HepG2 (cell line): ENCODE measurements around the gene AP2S1. TPM values are rescaled to one million over a fixed set of nuclear protein-coding genes. Genes with fewer than 3 reads are reported as not detected.

Source experiments
- ATAC-seq: fragments of 200-7000 bp; cut with Tn5 transposase; 3 replicates; pipeline ENCODE4 v1.9.1; 2020; ENCODE audit warnings: mild to moderate bottlenecking, moderate library complexity
- BruUV-seq: library from RNA; stranded (reverse); fragments of 400-500 nt; replicated peaks from 2 replicates; lab custom pipeline; 2021; lab: Mats Ljungman, UMichigan
- CTCF ChIA-PET: fragments of 300-600 bp; formaldehyde crosslinking; extraction: SDS; loops from one replicate; lab custom pipeline; 2021; ENCODE audit warnings: low total read pairs, inconsistent platforms, low intra/inter-chr PET ratio; lab: Yijun Ruan, JAX
- POLR2A ChIA-PET: fragments of 350-600 bp; sonication (Branson Sonifier 250); formaldehyde crosslinking; loops from one replicate; lab custom pipeline; 2020; ENCODE audit warnings: antibody characterized with exemption, inconsistent platforms; lab: Yijun Ruan, JAX
- DNase-seq: peaks from one replicate; pipeline ENCODE4 v3.0.0-alpha.2; 2015; ENCODE audit warnings: low spot score
- FAIRE-seq: peaks from 3 replicates; lab custom pipeline; 2011; peaks lifted over from hg19 to GRCh38; lab: Jason Lieb, UNC
- H2AFZ ChIP-seq: one replicate; pipeline ENCODE4 v1.6.1; 2011; ENCODE audit warnings: low read length, inconsistent platforms
- H3K27ac ChIP-seq: fragments of 300-600 bp; 3 replicates; pipeline ENCODE4 v1.8.0; 2011; ENCODE audit warnings: mixed run types, mild to moderate bottlenecking, mixed read lengths, low read length, inconsistent platforms; ENCODE audit not compliant: insufficient read depth; ENCODE audit errors: extremely low read length
- H3K27me3 ChIP-seq, 2 experiments: fragments of 200-600 bp in 1 of 2; 2 replicates in 1 of 2; 3 replicates in 1 of 2; pipeline versions ENCODE4 v1.6.0 to v1.8.0; 2011; ENCODE audit warnings: low read length in 2 of 2, mild to moderate bottlenecking in 2 of 2, moderate library complexity in 2 of 2, inconsistent platforms in 1 of 2; ENCODE audit not compliant: insufficient read depth in 2 of 2, control insufficient read depth in 1 of 2
- H3K36me3 ChIP-seq, 2 experiments: fragments of 200-600 bp in 1 of 2; replicated peaks in 1 of 2; 2 replicates in 1 of 2; 3 replicates in 1 of 2; pipeline versions ENCODE4 v1.5.1 to v1.8.0; 2011; ENCODE audit warnings: low read length in 2 of 2, inconsistent platforms in 1 of 2; ENCODE audit not compliant: insufficient read depth in 2 of 2, control insufficient read depth in 1 of 2
- H3K4me1 ChIP-seq: 2 replicates; pipeline ENCODE4 v1.5.1; 2012; ENCODE audit warnings: low read length, inconsistent platforms; ENCODE audit not compliant: insufficient read depth
- H3K4me2 ChIP-seq: 2 replicates; pipeline ENCODE4 v1.6.0; 2011; ENCODE audit warnings: low read depth, low read length, inconsistent platforms
- H3K4me3 ChIP-seq, 3 experiments: fragments of 200-600 bp in 1 of 3; sonication (generic), shearing (Covaris generic) in 1 of 3; replicated peaks in 1 of 3; 2 replicates each; pipeline ENCODE4 v1.5.1; 2011 to 2016; ENCODE audit warnings: low read length in 3 of 3, inconsistent platforms in 2 of 3, low read depth in 2 of 3, mild to moderate bottlenecking in 2 of 3, control low read depth in 1 of 3, mixed read lengths in 1 of 3; ENCODE audit not compliant: insufficient read depth in 1 of 3
- H3K79me2 ChIP-seq: one replicate; pipeline ENCODE4 v1.6.1; 2011; ENCODE audit warnings: low read length, inconsistent platforms; ENCODE audit not compliant: insufficient read depth
- H3K9ac ChIP-seq: 2 replicates; pipeline ENCODE4 v1.6.0; 2011; ENCODE audit warnings: mild to moderate bottlenecking, low read depth, low read length, inconsistent platforms; ENCODE audit not compliant: insufficient read depth
- H3K9me3 ChIP-seq: 2 replicates; pipeline ENCODE4 v1.5.1; 2012; ENCODE audit warnings: mild to moderate bottlenecking, low read length
- H4K20me1 ChIP-seq: 2 replicates; pipeline ENCODE4 v1.6.0; 2011; ENCODE audit warnings: inconsistent platforms, mild to moderate bottlenecking, low read length, moderate library complexity; ENCODE audit not compliant: insufficient read depth
- CEBPB ChIP-seq: IDR thresholded peaks from 2 replicates; pipeline ENCODE4 v1.6.1; 2011; ENCODE audit warnings: low read depth, low read length, improper control_type of control experiment, borderline replicate concordance
- CENPX ChIP-seq: sonication (generic); formaldehyde crosslinking; IDR thresholded peaks from 2 replicates; pipeline ENCODE4 v1.9.0; 2021; ENCODE audit warnings: mild to moderate bottlenecking, missing genetic modification reagents, moderate library complexity
- ZFX ChIP-seq: sonication (generic); formaldehyde crosslinking; IDR thresholded peaks from 2 replicates; pipeline ENCODE4 v1.4.0; 2020; ENCODE audit warnings: mild to moderate bottlenecking, low read depth, missing genetic modification reagents, moderate library complexity
- WGBS: methylation state at CpG from one replicate; pipeline ENCODE4 v1.1.6; 2017; ENCODE audit warnings: low lambda C conversion rate; 5-methylcytosine and 5-hydroxymethylcytosine counted together
- in situ Hi-C: cut with HindIII; loops from 2 replicates; pipeline ENCODE4 v1.10.0; 2017; ENCODE audit warnings: low pct_unique_long_range_greater_than_20kb; ENCODE audit not compliant: extremely low pct_ligation_motif_present
- intact Hi-C: fragments of 100-400 bp; cut with micrococcal nuclease; formaldehyde crosslinking; loops from one replicate; pipeline ENCODE4 v1.10.0; 2022; ENCODE audit not compliant: unreplicated experiment
- polyA plus RNA-seq, 8 experiments: library from polyadenylated mRNA; depleted of rRNA in 3 of 8; stranded (reverse) in 7 of 8; unstranded in 1 of 8; fragments of >200 nt; fragmentation: Illumina TruSeq in 4 of 8; extraction: Trizol in 4 of 8; gene quantifications; 2 replicates each; pipeline versions ENCODE4 v1.2.1 to v1.2.3, GENCODE V29; 2011 to 2016; ENCODE audit warnings: low read depth in 4 of 8, missing spikeins in 1 of 8, mixed read lengths in 1 of 8; ENCODE audit not compliant: insufficient read depth in 1 of 8
- total RNA-seq, 5 experiments: library from RNA; depleted of rRNA; stranded (reverse); fragments of >200 nt; fragmentation: Illumina TruSeq; extraction: Trizol; gene quantifications; 2 replicates each; pipeline ENCODE4 v1.2.3, GENCODE V29; 2016; ENCODE audit warnings: low read depth in 1 of 5
- TF ChIP-seq, protein P1 (sequence below): sonication (generic); formaldehyde crosslinking; IDR thresholded peaks from 2 replicates; pipeline ENCODE4 v1.4.0; 2020; ENCODE audit warnings: mild to moderate bottlenecking, missing genetic modification reagents
- TF ChIP-seq, protein P2 (sequence below): sonication (generic); formaldehyde crosslinking; IDR thresholded peaks from 2 replicates; pipeline ENCODE4 v1.4.0; 2020; ENCODE audit warnings: missing genetic modification reagents
- TF ChIP-seq, protein P3 (sequence below): IDR thresholded peaks from 2 replicates; pipeline ENCODE4 v1.6.1; 2016
- TF ChIP-seq, protein P4 (sequence below): sonication (generic); formaldehyde crosslinking; IDR thresholded peaks from 2 replicates; pipeline ENCODE4 v1.5.0; 2020; ENCODE audit warnings: mild to moderate bottlenecking, missing genetic modification reagents
- TF ChIP-seq, protein P5 (sequence below): sonication (generic); formaldehyde crosslinking; IDR thresholded peaks from 2 replicates; pipeline ENCODE4; 2020; ENCODE audit warnings: missing genetic modification reagents, mild to moderate bottlenecking, borderline replicate concordance

Gene AP2S1
- total and polyA plus RNA-seq, 2 of the 13 experiments (the other 11 are each of a cell fraction or from before 2014, with no cell fraction given), result 45.2 to 86.1 TPM

DNA sequence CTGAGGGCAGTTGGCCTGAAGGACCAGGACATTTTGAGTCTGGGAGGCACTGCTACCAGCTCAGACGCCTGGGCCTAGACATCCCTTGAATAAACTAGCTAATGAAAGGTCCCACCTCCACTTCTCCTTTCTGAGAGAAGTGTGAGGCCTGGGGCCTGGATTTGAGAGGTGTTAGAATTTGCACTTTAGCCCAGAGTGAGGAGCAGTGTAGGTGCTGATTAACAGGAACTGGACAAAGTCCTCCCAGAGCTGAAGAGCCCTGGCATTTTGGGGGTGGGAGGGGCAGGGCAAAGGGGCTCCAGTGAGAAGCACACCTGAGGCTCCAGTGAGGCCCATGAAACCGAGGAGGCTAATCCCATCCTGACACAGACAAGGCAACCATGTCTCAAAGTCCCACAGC, 47.1 kb downstream of the AP2S1 start (continued):
- TF ChIP-seq, protein P1, sequence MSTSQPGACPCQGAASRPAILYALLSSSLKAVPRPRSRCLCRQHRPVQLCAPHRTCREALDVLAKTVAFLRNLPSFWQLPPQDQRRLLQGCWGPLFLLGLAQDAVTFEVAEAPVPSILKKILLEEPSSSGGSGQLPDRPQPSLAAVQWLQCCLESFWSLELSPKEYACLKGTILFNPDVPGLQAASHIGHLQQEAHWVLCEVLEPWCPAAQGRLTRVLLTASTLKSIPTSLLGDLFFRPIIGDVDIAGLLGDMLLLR (CRISPR knock-in tag), result no peak
- TF ChIP-seq, protein P2, sequence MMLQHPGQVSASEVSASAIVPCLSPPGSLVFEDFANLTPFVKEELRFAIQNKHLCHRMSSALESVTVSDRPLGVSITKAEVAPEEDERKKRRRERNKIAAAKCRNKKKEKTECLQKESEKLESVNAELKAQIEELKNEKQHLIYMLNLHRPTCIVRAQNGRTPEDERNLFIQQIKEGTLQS, result no peak
- TF ChIP-seq, protein P3, sequence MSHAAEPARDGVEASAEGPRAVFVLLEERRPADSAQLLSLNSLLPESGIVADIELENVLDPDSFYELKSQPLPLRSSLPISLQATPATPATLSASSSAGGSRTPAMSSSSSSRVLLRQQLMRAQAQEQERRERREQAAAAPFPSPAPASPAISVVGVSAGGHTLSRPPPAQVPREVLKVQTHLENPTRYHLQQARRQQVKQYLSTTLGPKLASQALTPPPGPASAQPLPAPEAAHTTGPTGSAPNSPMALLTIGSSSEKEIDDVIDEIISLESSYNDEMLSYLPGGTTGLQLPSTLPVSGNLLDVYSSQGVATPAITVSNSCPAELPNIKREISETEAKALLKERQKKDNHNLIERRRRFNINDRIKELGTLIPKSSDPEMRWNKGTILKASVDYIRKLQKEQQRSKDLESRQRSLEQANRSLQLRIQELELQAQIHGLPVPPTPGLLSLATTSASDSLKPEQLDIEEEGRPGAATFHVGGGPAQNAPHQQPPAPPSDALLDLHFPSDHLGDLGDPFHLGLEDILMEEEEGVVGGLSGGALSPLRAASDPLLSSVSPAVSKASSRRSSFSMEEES (CRISPR knock-in tag), result no peak
- TF ChIP-seq ZFX, result peak; percentile 35; the same call in 1 of the 2 replicates
- no peak for TF ChIP-seq CENPX (CRISPR knock-in tag)
- TF ChIP-seq, protein P4, sequence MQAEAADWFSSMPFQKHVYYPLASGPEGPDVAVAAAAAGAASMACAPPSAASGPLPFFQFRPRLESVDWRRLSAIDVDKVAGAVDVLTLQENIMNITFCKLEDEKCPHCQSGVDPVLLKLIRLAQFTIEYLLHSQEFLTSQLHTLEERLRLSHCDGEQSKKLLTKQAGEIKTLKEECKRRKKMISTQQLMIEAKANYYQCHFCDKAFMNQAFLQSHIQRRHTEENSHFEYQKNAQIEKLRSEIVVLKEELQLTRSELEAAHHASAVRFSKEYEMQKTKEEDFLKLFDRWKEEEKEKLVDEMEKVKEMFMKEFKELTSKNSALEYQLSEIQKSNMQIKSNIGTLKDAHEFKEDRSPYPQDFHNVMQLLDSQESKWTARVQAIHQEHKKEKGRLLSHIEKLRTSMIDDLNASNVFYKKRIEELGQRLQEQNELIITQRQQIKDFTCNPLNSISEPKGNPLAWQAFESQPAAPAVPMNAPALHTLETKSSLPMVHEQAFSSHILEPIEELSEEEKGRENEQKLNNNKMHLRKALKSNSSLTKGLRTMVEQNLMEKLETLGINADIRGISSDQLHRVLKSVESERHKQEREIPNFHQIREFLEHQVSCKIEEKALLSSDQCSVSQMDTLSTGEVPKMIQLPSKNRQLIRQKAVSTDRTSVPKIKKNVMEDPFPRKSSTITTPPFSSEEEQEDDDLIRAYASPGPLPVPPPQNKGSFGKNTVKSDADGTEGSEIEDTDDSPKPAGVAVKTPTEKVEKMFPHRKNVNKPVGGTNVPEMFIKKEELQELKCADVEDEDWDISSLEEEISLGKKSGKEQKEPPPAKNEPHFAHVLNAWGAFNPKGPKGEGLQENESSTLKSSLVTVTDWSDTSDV (CRISPR knock-in tag), result no peak
- TF ChIP-seq, all 625 proteins: peak for 10

DNA sequence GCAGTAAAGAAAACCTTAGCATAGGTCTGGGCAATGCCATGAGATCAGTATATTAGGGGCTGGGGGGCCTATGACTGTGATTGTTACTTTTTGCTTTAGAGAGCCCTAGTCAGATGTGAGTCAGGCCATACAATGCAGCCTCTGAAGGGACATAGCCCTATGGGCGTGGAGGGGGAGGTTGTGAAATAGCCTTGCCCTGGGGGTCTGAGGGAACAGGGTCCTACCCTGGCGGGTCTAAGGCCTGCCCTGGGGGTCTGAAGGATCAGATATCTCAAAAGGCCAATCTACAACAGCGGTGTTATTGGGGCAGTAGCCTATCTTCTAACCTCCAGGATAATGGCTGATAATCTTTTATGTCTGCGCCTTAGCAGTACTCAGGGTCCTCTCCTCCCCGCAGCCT, 48.5 kb downstream of the AP2S1 start:
- Histone ChIP-seq H3K4me3 (no peak overlapping the region), H4K20me1 (no peaks in the 10 kb centered on the region), H3K4me1 (peaks cover 60% of the 10 kb centered on the region), H3K4me2 (no peak overlapping the region), H3K27me3 (no peaks in the 10 kb centered on the region), H2AFZ (no peak overlapping the region), H3K9me3 (no peaks in the 10 kb centered on the region), H3K27ac (no peak overlapping the region), H3K36me3 (no peaks in the 10 kb centered on the region), H3K79me2 (no peaks in the 10 kb centered on the region), H3K9ac (no peak overlapping the region)
- POLR2A ChIA-PET, result interaction anchor here (1.2 kb wide), 1 partner anchor 20 kb away, joined by 3 read pairs; no protein-coding TSS in a partner anchor
- ATAC-seq (peak; percentile 40; the same call in 2 of the 3 replicates), FAIRE-seq (no peak), DNase-seq (no peak)
- peak; percentile 54 for TF ChIP-seq CEBPB
- TF ChIP-seq, protein P5, sequence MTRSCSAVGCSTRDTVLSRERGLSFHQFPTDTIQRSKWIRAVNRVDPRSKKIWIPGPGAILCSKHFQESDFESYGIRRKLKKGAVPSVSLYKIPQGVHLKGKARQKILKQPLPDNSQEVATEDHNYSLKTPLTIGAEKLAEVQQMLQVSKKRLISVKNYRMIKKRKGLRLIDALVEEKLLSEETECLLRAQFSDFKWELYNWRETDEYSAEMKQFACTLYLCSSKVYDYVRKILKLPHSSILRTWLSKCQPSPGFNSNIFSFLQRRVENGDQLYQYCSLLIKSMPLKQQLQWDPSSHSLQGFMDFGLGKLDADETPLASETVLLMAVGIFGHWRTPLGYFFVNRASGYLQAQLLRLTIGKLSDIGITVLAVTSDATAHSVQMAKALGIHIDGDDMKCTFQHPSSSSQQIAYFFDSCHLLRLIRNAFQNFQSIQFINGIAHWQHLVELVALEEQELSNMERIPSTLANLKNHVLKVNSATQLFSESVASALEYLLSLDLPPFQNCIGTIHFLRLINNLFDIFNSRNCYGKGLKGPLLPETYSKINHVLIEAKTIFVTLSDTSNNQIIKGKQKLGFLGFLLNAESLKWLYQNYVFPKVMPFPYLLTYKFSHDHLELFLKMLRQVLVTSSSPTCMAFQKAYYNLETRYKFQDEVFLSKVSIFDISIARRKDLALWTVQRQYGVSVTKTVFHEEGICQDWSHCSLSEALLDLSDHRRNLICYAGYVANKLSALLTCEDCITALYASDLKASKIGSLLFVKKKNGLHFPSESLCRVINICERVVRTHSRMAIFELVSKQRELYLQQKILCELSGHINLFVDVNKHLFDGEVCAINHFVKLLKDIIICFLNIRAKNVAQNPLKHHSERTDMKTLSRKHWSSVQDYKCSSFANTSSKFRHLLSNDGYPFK (CRISPR knock-in tag), result no peak
- intact Hi-C loops (no loop called here), in situ Hi-C loops (no loop called here)
- CTCF ChIA-PET, result no interaction called here
- no TSS peak for BruUV-seq
- whole genome bisulfite sequencing, result 17% methylated on average over 4 of the region's 5 CpGs
